Natural killer cell (primary cell): Measurements from ENCODE around the gene GTF2IRD1. TPM values are rescaled to one million over a fixed set of nuclear protein-coding genes. Genes with fewer than 3 reads are reported as not detected.

ENCODE experiments used
- ATAC-seq, 3 donors: fragments of 150-1000 bp in 2 of 3; fragments of 200-7000 bp in 1 of 3; cut with Tn5 transposase; 1 replicate in 1 of 3; 2 replicates in 2 of 3; pipeline ENCODE4 v1.10.0; 2021; ENCODE audit warnings: mild to moderate bottlenecking in 2 of 3, moderate library complexity in 2 of 3
- DNase-seq, 2 donors: peaks; one replicate each; pipeline versions ENCODE4 v3.0.0 to v3.0.0-alpha.2; 2013 to 2021; ENCODE audit warnings: mixed read lengths in 1 of 2
- H3K27ac ChIP-seq: one replicate; pipeline ENCODE4 v1.5.1; 2013; ENCODE audit warnings: mild to moderate bottlenecking, low read length
- H3K27me3 ChIP-seq: one replicate; pipeline ENCODE4 v1.6.1; 2013; ENCODE audit warnings: low read length; ENCODE audit not compliant: control insufficient read depth, insufficient read depth
- H3K36me3 ChIP-seq: one replicate; pipeline ENCODE4 v1.6.1; 2013; ENCODE audit warnings: low read length; ENCODE audit not compliant: control insufficient read depth, insufficient read depth
- H3K4me1 ChIP-seq: one replicate; pipeline ENCODE4 v1.6.1; 2013; ENCODE audit warnings: low read length; ENCODE audit not compliant: control insufficient read depth, insufficient read depth
- H3K4me3 ChIP-seq: one replicate; pipeline ENCODE4 v1.5.1; 2013; ENCODE audit warnings: low read length
- H3K9me3 ChIP-seq: one replicate; pipeline ENCODE4 v1.6.1; 2013; ENCODE audit warnings: low read length; ENCODE audit not compliant: control insufficient read depth, insufficient read depth
- H3K27ac Mint-ChIP-seq, 2 donors: one replicate each; pipeline ENCODE4 v1.8.0; 2022; ENCODE audit warnings: mild to moderate bottlenecking in 2 of 2, mixed read lengths in 2 of 2, moderate library complexity in 1 of 2
- H3K27me3 Mint-ChIP-seq, 2 donors: one replicate each; pipeline ENCODE4 v1.8.0; 2022; ENCODE audit warnings: low read depth in 2 of 2, mixed read lengths in 2 of 2
- H3K36me3 Mint-ChIP-seq: one replicate; pipeline ENCODE4 v1.8.0; 2022; ENCODE audit warnings: mixed read lengths
- H3K4me1 Mint-ChIP-seq, 2 donors: one replicate each; pipeline ENCODE4 v1.8.0; 2022; ENCODE audit warnings: mixed read lengths in 2 of 2
- H3K4me3 Mint-ChIP-seq: one replicate; pipeline ENCODE4 v1.8.0; 2022; ENCODE audit warnings: mild to moderate bottlenecking, moderate library complexity, mixed read lengths
- H3K9me3 Mint-ChIP-seq, 2 donors: one replicate each; pipeline ENCODE4 v1.8.0; 2022; ENCODE audit warnings: mixed read lengths in 2 of 2
- CTCF ChIP-seq: fragments of 200-600 bp; IDR thresholded peaks from one replicate; pipeline ENCODE4 v1.8.0; 2022; ENCODE audit warnings: antibody characterized with exemption
- WGBS: methylation state at CpG from one replicate; pipeline ENCODE4 v1.1.7; 2013; ENCODE audit warnings: missing lambda C conversion rate; ENCODE audit not compliant: insufficient coverage; 5-methylcytosine and 5-hydroxymethylcytosine counted together
- intact Hi-C: fragments of 100-400 bp; cut with micrococcal nuclease; formaldehyde crosslinking; loops from one replicate; pipeline ENCODE4 v1.14.2; 2022
- total RNA-seq, 4 donors: library from RNA; stranded (reverse); fragments of 120-200 nt in 1 of 4; gene quantifications; one replicate each; pipeline versions ENCODE4 v1.2.3 to v1.2.4, GENCODE V29; 2013 to 2022

The GTF2IRD1 gene
- total RNA-seq, 3 donors from 2014 or later (not counting 1 experiment from before 2014, with no cell fraction given): not detected

GRCh38 chr7:74587435-74588126 lies 133.9 kb downstream of the GTF2IRD1 start:
- DNase-seq: no peak
- H3K27me3 ChIP-seq: no peaks in the 10 kb centered on the region
- no peak overlapping the region for H3K4me3 ChIP-seq
- H3K36me3 ChIP-seq: no peaks in the 10 kb centered on the region
- H3K9me3 ChIP-seq: no peaks in the 10 kb centered on the region
- H3K4me1 Mint-ChIP-seq: peaks cover 0 to 5% of the 10 kb centered on the region in 2 donors
- peaks cover 4% of the 10 kb centered on the region for H3K4me1 ChIP-seq
- H3K27ac Mint-ChIP-seq: no peak overlapping the region
- H3K4me3 Mint-ChIP-seq: no peak overlapping the region
- H3K27me3 Mint-ChIP-seq: no peaks in the 10 kb centered on the region
- no peak overlapping the region for H3K27ac ChIP-seq
- peak in 1 of 3 donors; percentile 19 for ATAC-seq
- no peak for TF ChIP-seq CTCF
- intact Hi-C loops: no loop called here
- no peaks in the 10 kb centered on the region for H3K36me3 Mint-ChIP-seq
- no peaks in the 10 kb centered on the region for H3K9me3 Mint-ChIP-seq
- 46% methylated on average over 13 of the region's 13 CpGs for WGBS

DNA sequence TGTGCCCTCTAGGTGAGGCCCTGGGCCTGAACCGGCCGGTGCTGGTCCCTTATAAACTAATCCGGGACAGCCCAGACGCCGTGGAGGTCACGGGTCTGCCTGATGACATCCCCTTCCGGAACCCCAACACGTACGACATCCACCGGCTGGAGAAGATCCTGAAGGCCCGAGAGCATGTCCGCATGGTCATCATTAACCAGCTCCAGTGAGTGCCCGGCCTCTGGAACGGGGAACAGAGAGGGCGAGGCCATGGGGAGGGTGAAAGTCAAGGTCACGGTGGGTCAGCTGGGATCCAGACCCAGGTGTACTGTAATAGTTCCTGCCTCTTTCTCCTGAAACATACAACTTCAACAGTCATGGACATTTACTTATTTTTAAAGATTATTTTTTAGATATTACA lies 137.1 kb downstream of the GTF2IRD1 start:
- Mint-ChIP-seq H3K4me3 (no peak overlapping the region), H3K9me3 (no peaks in the 10 kb centered on the region), H3K27me3 (no peaks in the 10 kb centered on the region), H3K4me1 (peaks cover 0 to 5% of the 10 kb centered on the region in 2 donors), H3K36me3 (no peaks in the 10 kb centered on the region), H3K27ac (no peak overlapping the region)
- intact Hi-C loops: no loop called here
- Histone ChIP-seq H3K4me1 (peaks cover 4% of the 10 kb centered on the region), H3K9me3 (no peaks in the 10 kb centered on the region), H3K27me3 (no peaks in the 10 kb centered on the region), H3K36me3 (no peaks in the 10 kb centered on the region), H3K27ac (no peak overlapping the region), H3K4me3 (no peak overlapping the region)
- DNase-seq: no peak
- TF ChIP-seq CTCF: no peak
- WGBS: 94% methylated on average over 16 of the region's 16 CpGs
- ATAC-seq: no peak

DNA sequence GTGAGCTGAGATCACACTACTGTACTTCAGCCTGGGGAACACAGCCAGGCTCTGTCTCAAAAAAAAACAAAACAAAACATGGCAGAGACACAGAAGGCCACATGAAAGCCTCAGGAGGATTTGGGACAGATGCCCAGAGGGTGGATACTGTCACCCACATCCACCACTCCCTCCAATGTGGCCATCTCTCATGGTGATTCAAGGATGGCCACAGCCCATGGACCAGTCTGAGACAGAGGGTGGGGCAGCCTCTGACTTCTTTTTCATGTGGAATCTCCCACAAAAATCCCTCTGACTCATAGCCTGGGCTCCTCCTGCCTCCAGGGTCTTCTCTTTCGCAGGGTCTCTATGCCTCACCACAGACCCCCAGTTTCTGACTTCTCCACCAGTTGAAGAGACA lies 144.9 kb downstream of the GTF2IRD1 start:
- 82% methylated on average over 1 of the region's 1 CpG for WGBS
- TF ChIP-seq CTCF: no peak
- H3K4me3 Mint-ChIP-seq: no peak overlapping the region
- no peak overlapping the region for H3K4me3 ChIP-seq
- H3K9me3 ChIP-seq: no peaks in the 10 kb centered on the region
- no peak overlapping the region for H3K27ac ChIP-seq
- peak in 1 of 3 donors; percentile 14 for ATAC-seq
- no peaks in the 10 kb centered on the region for H3K36me3 ChIP-seq
- intact Hi-C loops: no loop called here
- H3K9me3 Mint-ChIP-seq: no peaks in the 10 kb centered on the region
- H3K36me3 Mint-ChIP-seq: no peaks in the 10 kb centered on the region
- no peak overlapping the region for H3K27ac Mint-ChIP-seq
- no peaks in the 10 kb centered on the region for H3K4me1 Mint-ChIP-seq
- no peak for DNase-seq
- no peaks in the 10 kb centered on the region for H3K27me3 ChIP-seq
- no peaks in the 10 kb centered on the region for H3K4me1 ChIP-seq
- no peaks in the 10 kb centered on the region for H3K27me3 Mint-ChIP-seq

GRCh38 chr7:74599244-74599643 lies 145.5 kb downstream of the GTF2IRD1 start:
- TF ChIP-seq CTCF: no peak
- intact Hi-C loops: no loop called here
- DNase-seq: no peak

More at GRCh38 chr7:74599244-74599643, 145.5 kb downstream of the GTF2IRD1 start:
- Histone ChIP-seq H3K9me3 (no peaks in the 10 kb centered on the region), H3K4me1 (no peaks in the 10 kb centered on the region), H3K27me3 (no peaks in the 10 kb centered on the region), H3K27ac (no peak overlapping the region), H3K4me3 (no peak overlapping the region), H3K36me3 (no peaks in the 10 kb centered on the region)
- Mint-ChIP-seq H3K27me3 (no peaks in the 10 kb centered on the region), H3K36me3 (no peaks in the 10 kb centered on the region), H3K4me1 (no peaks in the 10 kb centered on the region), H3K9me3 (no peaks in the 10 kb centered on the region), H3K4me3 (no peak overlapping the region), H3K27ac (no peak overlapping the region)
- WGBS: 69% methylated on average over 4 of the region's 4 CpGs
- no peak for ATAC-seq
